Lower leg skin (tissue), 3 donors: ENCODE data around the gene TSHZ2.

Source experiments
- CTCF ChIP-seq, 3 donors: fragments of 450-650 bp; IDR thresholded peaks; one replicate each; pipeline ENCODE4 v1.5.1; 2016; ENCODE audit warnings: antibody characterized with exemption in 3 of 3, mild to moderate bottlenecking in 3 of 3, moderate library complexity in 2 of 3
- POLR2A ChIP-seq, 2 donors: fragments of 450-650 bp; IDR thresholded peaks; one replicate each; pipeline ENCODE4 v1.6.1; 2016 to 2017; ENCODE audit warnings: antibody characterized with exemption in 2 of 2, mild to moderate bottlenecking in 1 of 2, moderate library complexity in 1 of 2

DNA sequence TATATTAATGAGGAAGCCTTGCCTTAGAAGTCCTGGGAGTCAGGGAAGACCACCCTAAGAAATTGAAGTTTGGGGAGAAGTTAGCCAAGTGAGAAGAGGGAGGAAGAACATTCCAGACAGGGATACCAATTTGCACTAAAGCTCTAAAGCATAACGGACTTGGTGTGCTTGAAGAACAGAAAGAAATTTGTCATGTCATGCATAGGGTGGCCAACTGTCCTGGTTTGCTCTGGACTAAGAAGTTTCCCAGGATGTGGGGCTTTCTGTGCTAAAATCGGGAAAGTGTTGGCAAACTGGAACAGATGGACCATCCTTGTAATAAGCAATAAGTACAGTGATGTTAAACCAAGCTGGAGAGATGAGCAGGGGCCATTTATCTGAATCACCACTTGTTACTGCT is 403.9 kb downstream of the TSHZ2 start:
- TF ChIP-seq CTCF (IDR thresholded peaks at IDR 0.05) = no peak
- TF ChIP-seq POLR2A (IDR thresholded peaks at IDR 0.05) = no peak
